H1 (cell line): ENCODE results near the gene USP10. TPM values are rescaled to one million over a fixed set of nuclear protein-coding genes. Genes with fewer than 3 reads are reported as not detected.

ENCODE experiments used
- CTCF ChIA-PET: fragments of 300-600 bp; sonication (Branson Sonifier 250); formaldehyde crosslinking; loops from one replicate; lab custom pipeline; 2021; ENCODE audit not compliant: partially characterized antibody; lab: Charles Lee
- POLR2A ChIA-PET: fragments of 300-600 bp; sonication (Branson Sonifier 250); formaldehyde crosslinking; loops from one replicate; lab custom pipeline; 2021; ENCODE audit warnings: inconsistent platforms; ENCODE audit not compliant: partially characterized antibody; lab: Charles Lee
- DNase-seq, 2 experiments: peaks; one replicate each; pipeline versions ENCODE4 v3.0.0 to v3.0.0-alpha.2; 2010 to 2022; ENCODE audit warnings: low spot score in 2 of 2, low read depth in 1 of 2, mixed read lengths in 1 of 2
- FAIRE-seq: peaks from 2 replicates; lab custom pipeline; 2011; peaks lifted over from hg19 to GRCh38; lab: Jason Lieb, UNC
- H2AFZ ChIP-seq: 2 replicates; pipeline ENCODE4 v1.8.1; 2012; ENCODE audit warnings: low read length, inconsistent platforms
- H2AK5ac ChIP-seq: 2 replicates; pipeline ENCODE4 v1.6.1; 2013; ENCODE audit warnings: low read depth, low read length
- H2BK120ac ChIP-seq: replicated peaks from 2 replicates; pipeline ENCODE3; 2013; ENCODE audit warnings: low read depth, low read length, inconsistent platforms
- H2BK12ac ChIP-seq: 2 replicates; pipeline ENCODE4 v1.6.1; 2013; ENCODE audit warnings: low read depth, low read length
- H2BK15ac ChIP-seq: 2 replicates; pipeline ENCODE4 v1.6.1; 2013; ENCODE audit warnings: low read length
- H2BK20ac ChIP-seq: 2 replicates; pipeline ENCODE4 v1.6.1; 2013; ENCODE audit warnings: low read length
- H2BK5ac ChIP-seq: 2 replicates; pipeline ENCODE4 v1.6.1; 2013; ENCODE audit warnings: low read depth, low read length
- H3K14ac ChIP-seq: 2 replicates; pipeline ENCODE4 v1.6.1; 2013; ENCODE audit warnings: inconsistent platforms; ENCODE audit not compliant: insufficient read length
- H3K18ac ChIP-seq: 2 replicates; pipeline ENCODE4 v1.6.1; 2013; ENCODE audit warnings: low read length; ENCODE audit errors: extremely low read depth
- H3K23ac ChIP-seq: 2 replicates; pipeline ENCODE4 v1.6.1; 2013; ENCODE audit warnings: inconsistent platforms; ENCODE audit not compliant: insufficient read length
- H3K23me2 ChIP-seq: 2 replicates; pipeline ENCODE4 v1.6.1; 2013; ENCODE audit warnings: low read depth, low read length
- H3K27ac ChIP-seq: 2 replicates; pipeline ENCODE4 v1.6.1; 2011; ENCODE audit warnings: low read depth, low read length, inconsistent platforms
- H3K27me3 ChIP-seq, 4 experiments: replicated peaks in 1 of 4; 1 replicate in 1 of 4; 2 replicates in 3 of 4; pipeline versions ENCODE4 v1.6.1 to v1.8.1; 2011 to 2013; ENCODE audit warnings: low read length in 3 of 4, mild to moderate bottlenecking in 3 of 4, inconsistent platforms in 2 of 4, mixed read lengths in 2 of 4, moderate library complexity in 1 of 4; ENCODE audit not compliant: control insufficient read depth in 3 of 4, insufficient read depth in 3 of 4; ENCODE audit errors: extremely low read depth in 1 of 4
- H3K36me3 ChIP-seq, 4 experiments: 2 replicates each; pipeline versions ENCODE4 v1.6.1 to v1.8.1; 2011 to 2013; ENCODE audit warnings: mild to moderate bottlenecking in 4 of 4, low read length in 3 of 4, moderate library complexity in 2 of 4, control low read depth in 1 of 4, inconsistent platforms in 1 of 4; ENCODE audit not compliant: insufficient read depth in 4 of 4, control insufficient read depth in 2 of 4
- H3K4ac ChIP-seq: replicated peaks from 2 replicates; pipeline ENCODE3; 2013; ENCODE audit warnings: low read length, low read depth, mixed read lengths, inconsistent platforms; ENCODE audit not compliant: insufficient read length
- H3K4me1 ChIP-seq, 4 experiments: replicated peaks in 1 of 4; 1 replicate in 1 of 4; 2 replicates in 3 of 4; pipeline versions ENCODE4 v1.6.1 to v1.8.1; 2011 to 2013; ENCODE audit warnings: low read length in 3 of 4, inconsistent platforms in 2 of 4, mixed read lengths in 1 of 4; ENCODE audit not compliant: insufficient read depth in 4 of 4, control insufficient read depth in 3 of 4
- H3K4me2 ChIP-seq, 2 experiments: 2 replicates each; pipeline versions ENCODE4 v1.6.1 to v1.8.1; 2011 to 2013; ENCODE audit warnings: low read depth in 2 of 2, low read length in 2 of 2, control low read depth in 1 of 2, inconsistent platforms in 1 of 2, mild to moderate bottlenecking in 1 of 2; ENCODE audit not compliant: insufficient read depth in 1 of 2
- H3K4me3 ChIP-seq, 4 experiments: fragments of 200-600, 300-600 bp in 1 of 4; sonication (generic), shearing (Covaris generic), sonication (Bioruptor Twin) in 1 of 4; 2 replicates each; pipeline versions ENCODE4 v1.5.1 to v1.8.1; 2011 to 2016; ENCODE audit warnings: low read length in 4 of 4, low read depth in 3 of 4, control low read depth in 2 of 4, inconsistent platforms in 2 of 4, mild to moderate bottlenecking in 2 of 4, mixed read lengths in 1 of 4, moderate library complexity in 1 of 4; ENCODE audit not compliant: insufficient read depth in 2 of 4; ENCODE audit errors: extremely low read depth in 1 of 4
- H3K56ac ChIP-seq: replicated peaks from 2 replicates; pipeline ENCODE3; 2013; ENCODE audit warnings: low read depth, mild to moderate bottlenecking, mixed read lengths, low read length, inconsistent platforms; ENCODE audit not compliant: insufficient read length
- H3K79me1 ChIP-seq: 2 replicates; pipeline ENCODE4 v1.6.1; 2013; ENCODE audit warnings: low read depth, low read length, control low read depth
- H3K79me2 ChIP-seq, 2 experiments: 2 replicates each; pipeline versions ENCODE4 v1.6.1 to v1.8.1; 2012 to 2013; ENCODE audit warnings: low read length in 2 of 2, mild to moderate bottlenecking in 2 of 2, inconsistent platforms in 1 of 2; ENCODE audit not compliant: insufficient read depth in 2 of 2, control insufficient read depth in 1 of 2
- H3K9ac ChIP-seq, 4 experiments: replicated peaks in 1 of 4; 1 replicate in 1 of 4; 2 replicates in 3 of 4; pipeline versions ENCODE4 v1.6.1 to v1.8.1; 2011 to 2013; ENCODE audit warnings: low read depth in 3 of 4, low read length in 3 of 4, control low read depth in 2 of 4, mild to moderate bottlenecking in 2 of 4, moderate library complexity in 2 of 4, inconsistent platforms in 1 of 4; ENCODE audit errors: extremely low read depth in 1 of 4
- H3K9me3 ChIP-seq, 2 experiments: 2 replicates each; pipeline versions ENCODE4 v1.6.1 to v1.8.1; 2012 to 2013; ENCODE audit warnings: mild to moderate bottlenecking in 2 of 2, moderate library complexity in 2 of 2, control low read depth in 1 of 2, inconsistent platforms in 1 of 2, low read depth in 1 of 2, low read length in 1 of 2, mixed read lengths in 1 of 2; ENCODE audit not compliant: insufficient read depth in 2 of 2
- H4K20me1 ChIP-seq, 2 experiments: replicated peaks in 1 of 2; 2 replicates each; pipeline versions ENCODE3 to v1.8.1; 2011 to 2013; ENCODE audit warnings: inconsistent platforms in 2 of 2, low read length in 2 of 2, mild to moderate bottlenecking in 1 of 2; ENCODE audit not compliant: insufficient read depth in 2 of 2, control insufficient read depth in 1 of 2
- H4K5ac ChIP-seq: 2 replicates; pipeline ENCODE4 v1.6.1; 2013; ENCODE audit warnings: low read length, low read depth, mixed read lengths, inconsistent platforms; ENCODE audit not compliant: insufficient read length
- H4K8ac ChIP-seq: 2 replicates; pipeline ENCODE4 v1.8.0; 2013; ENCODE audit warnings: mild to moderate bottlenecking, moderate library complexity, low read length, inconsistent platforms; ENCODE audit not compliant: insufficient read depth; ENCODE audit errors: extremely low read depth
- H4K91ac ChIP-seq: replicated peaks from 2 replicates; pipeline ENCODE3; 2013; ENCODE audit warnings: low read length, mixed read lengths, inconsistent platforms; ENCODE audit not compliant: insufficient read length
- BRCA1 ChIP-seq: IDR thresholded peaks from 2 replicates; pipeline ENCODE4 v1.6.1; 2012; ENCODE audit warnings: low read depth, low read length, improper control_type of control experiment
- EZH2 ChIP-seq: fragments of 200-600 bp; sonication (generic); IDR thresholded peaks from 2 replicates; pipeline ENCODE4 v1.7.1; 2012; ENCODE audit warnings: low read depth, mild to moderate bottlenecking, moderate library complexity, low read length, inconsistent platforms; ENCODE audit not compliant: severe bottlenecking
- WGBS, 2 experiments: shearing (Covaris generic) in 1 of 2; methylation state at CpG; one replicate each; pipeline versions ENCODE4 v1.1.6 to v1.1.7; 2013 to 2015; ENCODE audit warnings: low lambda C conversion rate in 2 of 2, mixed read lengths in 2 of 2, inconsistent platforms in 1 of 2, low coverage in 1 of 2, missing lambda C conversion rate in 1 of 2; ENCODE audit not compliant: insufficient replicate concordance in 2 of 2, insufficient coverage in 1 of 2, insufficient read length in 1 of 2; ENCODE audit errors: extremely low coverage in 1 of 2, missing lambda C conversion rate in 1 of 2; 5-methylcytosine and 5-hydroxymethylcytosine counted together
- polyA plus RNA-seq, 7 experiments: library from polyadenylated mRNA; depleted of rRNA in 3 of 7; stranded (reverse) in 5 of 7; unstranded in 2 of 7; fragments of >200 nt in 5 of 7; fragments of 200-250 nt in 2 of 7; gene quantifications; 1 replicate in 5 of 7; 2 replicates in 1 of 7; 4 replicates in 1 of 7; pipeline versions ENCODE4 v1.2.1 to v1.2.3, GENCODE V29; 2011 to 2013; ENCODE audit warnings: missing spikeins in 2 of 7, mixed read lengths in 2 of 7
- total RNA-seq: library from RNA; stranded (reverse); fragmentation: NEBNext Ultra II Directional; extraction: Animal tissue kit (Norgen Biotek cat#: 25700); gene quantifications from 2 replicates; pipeline ENCODE4 v1.2.1, GENCODE V29; 2021
- TF ChIP-seq, protein P1 (sequence below): IDR thresholded peaks from 2 replicates; pipeline ENCODE4 v1.6.1; 2011; ENCODE audit warnings: low read length, improper control_type of control experiment

Gene USP10
- total and polyA plus RNA-seq, 2 of the 8 experiments (the other 6 are each of a cell fraction or from before 2014, with no cell fraction given), result 171 to 195 TPM

DNA sequence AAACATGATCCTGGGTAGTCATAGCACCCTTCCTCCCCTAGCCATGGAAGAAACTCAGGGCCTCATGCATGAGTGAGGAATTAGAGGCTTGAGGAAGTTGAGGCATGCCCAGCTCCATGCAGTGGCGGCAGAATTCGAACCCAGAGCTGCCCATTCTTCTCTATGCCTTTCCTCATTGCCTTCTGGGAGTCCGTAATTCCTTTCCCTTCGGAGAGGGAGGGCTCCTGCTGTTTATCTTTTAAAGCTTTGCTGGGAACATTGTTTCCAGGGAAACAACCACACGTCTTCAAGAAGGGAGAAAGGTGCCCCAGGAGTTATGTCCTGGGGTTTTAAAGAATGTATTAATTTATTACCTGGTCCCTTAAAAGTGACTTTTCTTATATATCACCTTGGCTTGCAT is 128.5 kb downstream of the USP10 start:
- Histone ChIP-seq H3K36me3 (no peaks in the 10 kb centered on the region), H2AK5ac (no peak overlapping the region), H3K79me2 (no peaks in the 10 kb centered on the region), H3K4ac (no peak overlapping the region), H3K27ac (no peak overlapping the region), H3K9ac (no peak overlapping the region), H3K23me2 (no peaks in the 10 kb centered on the region), H3K4me2 (no peak overlapping the region), H3K79me1 (no peaks in the 10 kb centered on the region), H2BK120ac (no peak overlapping the region), H4K20me1 (no peaks in the 10 kb centered on the region), H4K91ac (no peak overlapping the region), H2BK12ac (no peak overlapping the region), H3K4me3 (no peak overlapping the region), H2BK20ac (no peak overlapping the region), H3K56ac (no peak overlapping the region), H3K23ac (no peak overlapping the region), H3K4me1 (peaks cover 0 to 4% (median 0%) of the 10 kb centered on the region in 4 experiments; a peak in 2 of 7 replicates), H3K27me3 (no peaks in the 10 kb centered on the region), H3K14ac (no peak overlapping the region), H4K5ac (no peak overlapping the region), H2BK5ac (no peak overlapping the region), H4K8ac (no peak overlapping the region), H2AFZ (no peak overlapping the region), H3K18ac (no peak overlapping the region), H2BK15ac (no peak overlapping the region), H3K9me3 (no peaks in the 10 kb centered on the region)
- DNase-seq (no peak), FAIRE-seq (no peak)
- POLR2A ChIA-PET, result interaction anchor here (3.7 kb wide), 1 partner anchor 9 kb away, joined by 13 read pairs; the partner anchor contains the start of gene CRISPLD2
- WGBS, 2 experiments, result 74% methylated on average over 5 of the region's 5 CpGs; no CpG with 5 or more reads in 1 of the 2 experiments
- CTCF ChIA-PET, result interaction anchor here (1.7 kb wide), 1 partner anchor 37 kb away, joined by 3 read pairs; no protein-coding TSS in a partner anchor
- TF ChIP-seq EZH2, result no peak
- TF ChIP-seq, protein P1, sequence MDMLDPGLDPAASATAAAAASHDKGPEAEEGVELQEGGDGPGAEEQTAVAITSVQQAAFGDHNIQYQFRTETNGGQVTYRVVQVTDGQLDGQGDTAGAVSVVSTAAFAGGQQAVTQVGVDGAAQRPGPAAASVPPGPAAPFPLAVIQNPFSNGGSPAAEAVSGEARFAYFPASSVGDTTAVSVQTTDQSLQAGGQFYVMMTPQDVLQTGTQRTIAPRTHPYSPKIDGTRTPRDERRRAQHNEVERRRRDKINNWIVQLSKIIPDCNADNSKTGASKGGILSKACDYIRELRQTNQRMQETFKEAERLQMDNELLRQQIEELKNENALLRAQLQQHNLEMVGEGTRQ, result no peak
- TF ChIP-seq BRCA1, result no peak
